ENCODE data around the gene NRG3.
"Not testable (repeated sequence)": the region's sequence is repeated elsewhere in the genome, so short reads cannot be mapped to it uniquely, and the experiment has no call there.

NRG3 gene

DNA sequence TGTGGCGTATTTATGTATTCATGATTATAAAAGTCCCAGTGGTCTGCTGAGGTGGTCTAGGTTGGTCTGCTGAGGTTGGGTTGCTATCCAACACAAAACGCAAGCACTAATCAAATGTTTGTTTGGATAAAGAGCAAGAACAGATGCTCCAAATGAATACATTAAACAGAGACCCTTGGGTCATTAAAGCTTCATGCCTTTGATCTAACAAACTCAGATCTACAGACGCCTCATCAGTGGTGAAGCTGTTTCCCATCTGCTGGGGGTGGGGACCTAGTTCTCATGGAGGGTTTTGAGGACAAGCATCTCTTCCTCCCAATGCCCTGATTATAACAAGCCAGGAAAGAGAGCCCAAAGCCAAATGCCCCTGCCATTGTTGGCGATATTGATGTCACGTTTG is 786.7 kb downstream of the NRG3 start:
- Histone ChIP-seq H3K27me3 (ENCODE audit: control insufficient read depth in 1 of 2, insufficient read depth in 2 of 2, low read length in 2 of 2) (no peaks in the 10 kb centered on the region), H3K4me1 (ENCODE audit: insufficient read depth, low read length) (no peaks in the 10 kb centered on the region), H3K4me3 (ENCODE audit: low read depth in 1 of 2, low read length in 2 of 2) (no peak overlapping the region), H3K27ac (ENCODE audit: low read depth, low read length) (no peak overlapping the region), H3K9me3 (ENCODE audit: low read length) (no peaks in the 10 kb centered on the region), H3K36me3 (ENCODE audit: insufficient read depth, low read length) (no peaks in the 10 kb centered on the region), H3K9ac (ENCODE audit: low read length) (no peak overlapping the region)

DNA sequence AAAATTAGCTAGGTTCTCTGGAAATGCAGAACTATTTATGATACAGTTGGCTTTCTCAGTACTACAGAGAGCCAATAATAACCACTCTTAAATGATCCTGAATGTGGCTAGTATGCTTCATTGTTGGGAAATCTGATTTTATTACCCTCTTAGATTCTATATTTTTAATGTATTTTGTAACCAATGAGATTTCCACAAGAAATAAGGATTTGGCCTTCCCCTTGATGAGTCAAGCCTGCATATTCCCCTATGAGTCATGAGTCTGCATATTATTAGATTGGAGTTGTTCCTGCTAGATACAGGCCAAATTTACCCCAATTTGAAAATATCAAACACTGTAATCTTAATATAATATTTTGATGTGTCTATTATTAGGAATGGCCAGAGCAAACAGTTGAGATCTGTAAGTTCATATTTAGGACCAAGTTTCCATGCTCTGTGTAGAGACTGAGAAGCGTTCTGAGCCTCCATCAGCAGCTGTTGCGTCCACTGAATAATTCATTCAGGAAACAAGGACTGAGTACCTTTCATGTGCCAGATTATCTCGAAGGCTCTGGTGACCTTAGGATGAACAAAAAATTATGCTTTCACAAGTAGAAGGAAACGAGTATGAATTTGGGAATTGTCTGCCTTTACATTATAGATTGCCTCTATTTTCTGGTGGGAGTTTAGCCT is 793.4 kb downstream of the NRG3 start:
- no peaks in the 10 kb centered on the region for H3K9me3 ChIP-seq (ENCODE audit: low read length)
- no peaks in the 10 kb centered on the region for H3K4me1 ChIP-seq (ENCODE audit: insufficient read depth, low read length)
- H3K36me3 ChIP-seq (ENCODE audit: insufficient read depth, low read length), result no peaks in the 10 kb centered on the region
- H3K9ac ChIP-seq (ENCODE audit: low read length), result no peak overlapping the region
- no peak overlapping the region for H3K27ac ChIP-seq (ENCODE audit: low read depth, low read length)
- no peak overlapping the region for H3K4me3 ChIP-seq (ENCODE audit: low read depth in 1 of 2, low read length in 2 of 2)
- no peaks in the 10 kb centered on the region for H3K27me3 ChIP-seq (ENCODE audit: control insufficient read depth in 1 of 2, insufficient read depth in 2 of 2, low read length in 2 of 2)

DNA sequence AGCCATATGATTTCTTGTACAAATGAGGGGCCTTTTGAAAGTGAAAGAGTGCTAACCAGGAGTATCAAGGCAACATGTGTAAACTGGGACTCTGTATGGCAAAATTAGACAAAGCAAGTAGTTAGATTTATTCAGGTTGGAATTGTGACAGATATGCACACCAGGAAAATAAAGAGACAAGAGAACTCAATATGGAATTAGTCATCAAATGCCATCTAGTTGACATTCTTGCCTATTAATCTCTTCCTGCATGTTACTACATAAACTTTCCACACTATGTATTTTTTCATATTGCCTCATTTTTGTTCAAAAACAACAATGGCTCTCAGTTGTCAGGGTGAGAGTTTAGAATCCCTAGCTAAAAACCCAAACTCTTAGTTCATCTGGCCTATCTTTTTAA is 799.0 kb downstream of the NRG3 start:
- Histone ChIP-seq H3K36me3 (ENCODE audit: insufficient read depth, low read length) (no peaks in the 10 kb centered on the region), H3K4me1 (ENCODE audit: insufficient read depth, low read length) (no peaks in the 10 kb centered on the region), H3K27ac (ENCODE audit: low read depth, low read length) (no peak overlapping the region), H3K9me3 (ENCODE audit: low read length) (no peaks in the 10 kb centered on the region), H3K9ac (ENCODE audit: low read length) (no peak overlapping the region), H3K27me3 (ENCODE audit: control insufficient read depth in 1 of 2, insufficient read depth in 2 of 2, low read length in 2 of 2) (no peaks in the 10 kb centered on the region), H3K4me3 (ENCODE audit: low read depth in 1 of 2, low read length in 2 of 2) (no peak overlapping the region)

DNA sequence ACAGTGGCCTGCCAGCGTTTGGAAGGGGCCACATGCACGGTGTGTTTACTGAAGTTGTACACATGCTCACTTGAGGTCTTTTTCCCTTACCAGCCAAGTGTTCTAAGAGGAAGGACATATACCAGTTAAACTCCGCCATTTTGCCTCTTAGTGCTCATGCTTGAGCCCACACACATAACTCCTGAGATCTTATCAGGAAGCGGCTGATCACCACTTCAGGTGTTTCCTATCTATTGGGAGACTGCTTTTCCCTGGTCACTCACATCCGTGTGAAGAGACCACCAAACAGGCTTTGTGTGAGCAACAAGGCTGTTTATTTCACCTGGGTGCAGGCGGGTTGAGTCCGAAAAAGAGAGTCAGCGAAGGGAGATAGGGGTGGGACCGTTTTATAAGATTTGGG is 802.9 kb downstream of the NRG3 start:
- H3K4me3 ChIP-seq (ENCODE audit: low read depth in 1 of 2, low read length in 2 of 2); H3K36me3 ChIP-seq (ENCODE audit: insufficient read depth, low read length); H3K4me1 ChIP-seq (ENCODE audit: insufficient read depth, low read length); H3K9ac ChIP-seq (ENCODE audit: low read length); H3K27ac ChIP-seq (ENCODE audit: low read depth, low read length); H3K9me3 ChIP-seq (ENCODE audit: low read length); H3K27me3 ChIP-seq (ENCODE audit: control insufficient read depth in 1 of 2, insufficient read depth in 2 of 2, low read length in 2 of 2): not testable (repeated sequence)

DNA sequence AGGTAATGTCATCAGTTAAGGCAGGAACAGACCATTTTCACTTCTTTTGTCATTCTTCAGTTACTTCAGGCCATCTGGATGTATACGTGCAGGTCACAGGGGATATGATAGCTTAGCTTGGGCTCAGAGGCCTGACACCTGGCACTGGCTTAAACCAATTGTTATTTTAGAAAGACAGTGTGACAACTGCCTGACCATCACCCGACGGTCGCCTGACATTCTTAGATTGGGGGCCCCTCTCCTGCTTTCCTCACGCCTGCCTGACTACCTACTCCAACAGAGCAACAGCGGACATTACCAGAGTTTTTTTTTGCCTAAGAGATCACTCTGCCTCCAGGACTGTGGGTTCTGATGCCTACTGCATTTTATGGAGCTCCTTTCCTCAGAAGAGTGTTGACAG is 803.5 kb downstream of the NRG3 start:
- H3K4me3 ChIP-seq (ENCODE audit: low read depth in 1 of 2, low read length in 2 of 2); H3K4me1 ChIP-seq (ENCODE audit: insufficient read depth, low read length); H3K36me3 ChIP-seq (ENCODE audit: insufficient read depth, low read length); H3K9ac ChIP-seq (ENCODE audit: low read length); H3K27me3 ChIP-seq (ENCODE audit: control insufficient read depth in 1 of 2, insufficient read depth in 2 of 2, low read length in 2 of 2); H3K9me3 ChIP-seq (ENCODE audit: low read length); H3K27ac ChIP-seq (ENCODE audit: low read depth, low read length): not testable (repeated sequence)

DNA sequence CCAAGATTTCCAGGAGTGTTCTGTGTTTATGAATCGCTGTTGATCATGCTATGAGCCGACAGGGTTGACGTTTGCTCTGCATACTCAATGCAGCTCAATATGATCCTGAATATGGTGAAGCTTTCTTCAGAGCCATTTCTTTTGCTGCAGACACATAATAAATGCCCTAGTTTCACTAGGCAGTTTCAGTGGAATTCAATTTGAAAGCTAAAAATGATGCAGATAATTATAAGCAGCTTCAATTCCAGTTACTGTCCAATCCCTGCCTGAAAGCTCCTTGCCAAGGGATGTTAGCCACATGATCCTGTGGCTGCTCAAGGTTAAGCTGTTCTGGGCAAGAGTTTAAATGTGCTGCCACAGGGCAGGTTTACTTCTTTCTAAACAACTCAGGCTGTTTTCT is 805.6 kb downstream of the NRG3 start:
- no peak overlapping the region for H3K27ac ChIP-seq (ENCODE audit: low read depth, low read length)
- H3K9ac ChIP-seq (ENCODE audit: low read length), result no peak overlapping the region
- no peaks in the 10 kb centered on the region for H3K36me3 ChIP-seq (ENCODE audit: insufficient read depth, low read length)
- no peaks in the 10 kb centered on the region for H3K9me3 ChIP-seq (ENCODE audit: low read length)
- no peaks in the 10 kb centered on the region for H3K4me1 ChIP-seq (ENCODE audit: insufficient read depth, low read length)
- no peaks in the 10 kb centered on the region for H3K27me3 ChIP-seq (ENCODE audit: control insufficient read depth in 1 of 2, insufficient read depth in 2 of 2, low read length in 2 of 2)
- no peak overlapping the region for H3K4me3 ChIP-seq (ENCODE audit: low read depth in 1 of 2, low read length in 2 of 2)

DNA sequence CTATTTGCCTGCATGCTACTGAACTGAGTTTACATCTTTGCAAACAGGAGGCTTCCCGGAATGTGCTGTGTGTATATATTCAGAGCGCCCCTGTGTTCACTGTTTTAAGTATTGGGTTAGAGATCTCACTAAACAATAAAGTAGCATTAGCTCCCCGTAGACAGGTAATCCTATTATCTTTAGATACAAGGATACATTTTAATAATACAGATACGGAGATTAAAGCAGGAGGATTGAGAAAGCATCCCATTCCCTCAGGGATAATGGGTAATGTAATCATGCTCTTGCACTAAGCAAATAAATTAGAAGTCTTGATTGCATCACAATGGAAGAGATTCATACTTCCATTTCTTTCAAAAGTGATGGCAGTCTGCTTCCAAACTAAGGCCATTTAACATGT is 809.0 kb downstream of the NRG3 start:
- H3K27me3 ChIP-seq (ENCODE audit: control insufficient read depth in 1 of 2, insufficient read depth in 2 of 2, low read length in 2 of 2), result no peaks in the 10 kb centered on the region
- H3K4me1 ChIP-seq (ENCODE audit: insufficient read depth, low read length), result no peaks in the 10 kb centered on the region
- no peaks in the 10 kb centered on the region for H3K36me3 ChIP-seq (ENCODE audit: insufficient read depth, low read length)
- H3K9me3 ChIP-seq (ENCODE audit: low read length), result no peaks in the 10 kb centered on the region
- no peak overlapping the region for H3K9ac ChIP-seq (ENCODE audit: low read length)
- no peak overlapping the region for H3K27ac ChIP-seq (ENCODE audit: low read depth, low read length)
- no peak overlapping the region for H3K4me3 ChIP-seq (ENCODE audit: low read depth in 1 of 2, low read length in 2 of 2)

DNA sequence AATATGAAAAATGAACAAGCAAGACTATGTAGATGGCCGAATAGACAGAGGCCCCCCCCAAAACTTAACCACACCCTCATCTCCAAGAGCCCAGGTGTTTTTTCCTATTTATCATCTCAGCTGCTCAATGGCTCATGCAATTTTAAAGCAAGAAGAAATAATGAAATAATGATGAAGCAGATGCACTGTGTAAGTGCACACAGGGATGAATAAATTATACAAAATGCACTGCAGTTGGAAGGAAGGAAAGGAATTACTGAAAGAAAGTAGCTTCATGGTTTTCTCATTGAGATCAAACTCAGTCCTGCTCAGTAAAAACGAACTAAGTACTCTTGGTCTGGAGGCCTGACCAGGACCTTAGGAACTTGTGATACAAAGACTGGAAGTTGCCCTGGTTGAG is 810.1 kb downstream of the NRG3 start:
- Histone ChIP-seq H3K4me3 (ENCODE audit: low read depth in 1 of 2, low read length in 2 of 2) (no peak overlapping the region), H3K27me3 (ENCODE audit: control insufficient read depth in 1 of 2, insufficient read depth in 2 of 2, low read length in 2 of 2) (no peaks in the 10 kb centered on the region), H3K36me3 (ENCODE audit: insufficient read depth, low read length) (no peaks in the 10 kb centered on the region), H3K9ac (ENCODE audit: low read length) (no peak overlapping the region), H3K27ac (ENCODE audit: low read depth, low read length) (no peak overlapping the region), H3K4me1 (ENCODE audit: insufficient read depth, low read length) (no peaks in the 10 kb centered on the region), H3K9me3 (ENCODE audit: low read length) (no peaks in the 10 kb centered on the region)

DNA sequence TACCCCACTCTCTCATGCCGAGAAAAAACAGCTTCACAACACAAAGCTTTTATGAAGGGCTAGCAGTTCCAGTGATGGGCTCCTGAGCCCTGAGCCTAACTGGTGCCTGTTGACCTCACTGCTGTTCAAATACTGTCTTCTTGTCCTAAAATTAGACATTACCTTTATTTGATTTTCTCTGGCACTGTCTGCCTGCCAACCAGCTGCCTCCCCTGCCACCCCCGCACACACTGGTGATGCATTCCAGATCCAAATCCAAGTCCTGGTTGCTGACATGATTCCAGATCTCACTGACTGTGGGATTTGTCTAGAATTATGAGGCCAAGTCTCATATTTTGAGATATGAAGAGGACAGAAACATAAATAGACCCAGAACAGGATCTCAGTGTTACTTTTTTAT is 816.2 kb downstream of the NRG3 start:
- H3K4me3 ChIP-seq (ENCODE audit: low read depth in 1 of 2, low read length in 2 of 2), result no peak overlapping the region
- H3K9me3 ChIP-seq (ENCODE audit: low read length), result no peaks in the 10 kb centered on the region
- no peaks in the 10 kb centered on the region for H3K36me3 ChIP-seq (ENCODE audit: insufficient read depth, low read length)
- no peaks in the 10 kb centered on the region for H3K27me3 ChIP-seq (ENCODE audit: control insufficient read depth in 1 of 2, insufficient read depth in 2 of 2, low read length in 2 of 2)
- H3K27ac ChIP-seq (ENCODE audit: low read depth, low read length), result no peak overlapping the region
- no peak overlapping the region for H3K9ac ChIP-seq (ENCODE audit: low read length)
- H3K4me1 ChIP-seq (ENCODE audit: insufficient read depth, low read length), result peaks cover 18% of the 10 kb centered on the region

DNA sequence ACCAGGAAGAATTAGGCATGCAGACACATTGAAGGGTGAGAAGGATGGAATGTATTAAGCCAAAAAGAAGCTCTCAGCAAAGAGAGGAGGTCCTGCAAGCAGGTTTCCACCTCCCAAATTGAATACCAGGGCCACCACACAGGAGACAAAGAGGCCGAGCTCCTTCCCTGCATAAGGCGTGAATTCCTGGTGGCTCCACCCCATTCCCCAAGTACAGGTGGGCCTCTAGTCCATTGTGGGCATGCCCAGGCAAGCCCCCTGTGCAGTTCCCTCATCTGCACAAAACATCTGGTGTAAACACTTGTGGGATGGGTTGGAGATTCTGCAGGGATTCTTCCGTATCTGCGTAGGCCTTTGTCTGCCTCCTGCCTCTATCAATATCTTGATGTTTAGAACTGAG is 817.5 kb downstream of the NRG3 start:
- no peak overlapping the region for H3K9ac ChIP-seq (ENCODE audit: low read length)
- no peaks in the 10 kb centered on the region for H3K36me3 ChIP-seq (ENCODE audit: insufficient read depth, low read length)
- no peaks in the 10 kb centered on the region for H3K27me3 ChIP-seq (ENCODE audit: control insufficient read depth in 1 of 2, insufficient read depth in 2 of 2, low read length in 2 of 2)
- H3K9me3 ChIP-seq (ENCODE audit: low read length), result no peaks in the 10 kb centered on the region
- no peak overlapping the region for H3K27ac ChIP-seq (ENCODE audit: low read depth, low read length)
- H3K4me3 ChIP-seq (ENCODE audit: low read depth in 1 of 2, low read length in 2 of 2), result no peak overlapping the region
- H3K4me1 ChIP-seq (ENCODE audit: insufficient read depth, low read length), result peaks cover 18% of the 10 kb centered on the region

DNA sequence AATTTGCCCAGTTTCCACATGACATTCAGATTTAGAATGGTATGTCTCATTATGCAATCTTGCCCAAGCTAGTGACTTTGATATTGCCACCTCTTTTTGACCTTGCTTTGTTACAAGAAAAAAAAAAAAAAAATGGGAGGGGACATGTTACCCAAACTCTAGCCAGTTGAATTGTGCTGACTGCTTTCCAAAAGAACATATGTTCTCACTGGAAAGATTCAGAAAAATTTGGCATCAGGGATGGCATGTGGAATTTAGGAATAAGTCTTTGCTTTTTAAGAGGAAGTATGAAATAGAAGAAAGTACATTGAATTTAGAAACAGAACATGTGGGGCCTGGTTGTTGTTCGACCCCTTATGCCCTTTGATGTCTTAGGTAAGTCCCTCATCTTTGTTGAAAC is 846.8 kb downstream of the NRG3 start:
- no peaks in the 10 kb centered on the region for H3K4me1 ChIP-seq (ENCODE audit: insufficient read depth, low read length)
- no peaks in the 10 kb centered on the region for H3K27me3 ChIP-seq (ENCODE audit: control insufficient read depth in 1 of 2, insufficient read depth in 2 of 2, low read length in 2 of 2)
- no peak overlapping the region for H3K27ac ChIP-seq (ENCODE audit: low read depth, low read length)
- no peak overlapping the region for H3K9ac ChIP-seq (ENCODE audit: low read length)
- no peaks in the 10 kb centered on the region for H3K36me3 ChIP-seq (ENCODE audit: insufficient read depth, low read length)
- H3K4me3 ChIP-seq (ENCODE audit: low read depth in 1 of 2, low read length in 2 of 2), result no peak overlapping the region
- no peaks in the 10 kb centered on the region for H3K9me3 ChIP-seq (ENCODE audit: low read length)

DNA sequence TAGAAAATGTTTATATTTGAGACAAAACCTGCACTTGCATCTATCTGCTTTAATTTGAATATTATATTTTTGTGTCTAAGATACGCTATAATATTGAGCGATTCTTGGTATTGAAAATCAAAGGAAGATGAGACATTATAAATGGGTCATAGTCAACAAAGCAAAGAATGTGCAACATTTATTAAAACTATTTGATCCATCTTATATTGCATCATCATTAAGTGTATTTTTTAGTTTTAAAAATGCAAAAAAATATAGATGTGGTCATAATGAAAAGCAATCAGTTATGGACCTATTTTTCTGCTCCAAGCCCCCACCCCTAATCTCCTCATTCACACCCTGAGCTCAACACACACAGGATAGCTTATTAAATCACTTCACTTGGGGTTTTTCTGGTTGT is 847.3 kb downstream of the NRG3 start:
- Histone ChIP-seq H3K27me3 (ENCODE audit: control insufficient read depth in 1 of 2, insufficient read depth in 2 of 2, low read length in 2 of 2) (no peaks in the 10 kb centered on the region), H3K4me1 (ENCODE audit: insufficient read depth, low read length) (no peaks in the 10 kb centered on the region), H3K9me3 (ENCODE audit: low read length) (no peaks in the 10 kb centered on the region), H3K36me3 (ENCODE audit: insufficient read depth, low read length) (no peaks in the 10 kb centered on the region), H3K9ac (ENCODE audit: low read length) (no peak overlapping the region), H3K4me3 (ENCODE audit: low read depth in 1 of 2, low read length in 2 of 2) (no peak overlapping the region), H3K27ac (ENCODE audit: low read depth, low read length) (no peak overlapping the region)
